Esophagus squamous epithelium (tissue), 4 donors: ENCODE results near the gene GALE.

Experiments used
- CTCF ChIP-seq, 6 experiments: fragments of 450-650 bp in 4 of 6; fragments of 200-600 bp in 2 of 6; sonication (generic) in 2 of 6; IDR thresholded peaks; one replicate each; pipeline ENCODE4 v1.5.1; 2016 to 2019; ENCODE audit warnings: antibody characterized with exemption in 6 of 6, mild to moderate bottlenecking in 4 of 6, moderate library complexity in 4 of 6
- POLR2A ChIP-seq, 4 donors: fragments of 450-650 bp; IDR thresholded peaks; one replicate each; pipeline ENCODE4 v1.6.1; 2017; ENCODE audit warnings: antibody characterized with exemption in 4 of 4, mild to moderate bottlenecking in 4 of 4, moderate library complexity in 3 of 4

- peak; percentile 6 to 57 (median 40) for TF ChIP-seq CTCF (IDR thresholded peaks at IDR 0.05)
- TF ChIP-seq POLR2A (IDR thresholded peaks at IDR 0.05) = no peak
Observed at GRCh38 chr1:23751050-23751814, 49.3 kb downstream of the GALE start.
